GM18951 (cell line): ENCODE results near the gene MEDAG.

Experiments
- POLR2A ChIP-seq: IDR thresholded peaks from 4 replicates; pipeline ENCODE4 v1.6.1; 2011; ENCODE audit warnings: mild to moderate bottlenecking; ENCODE audit not compliant: insufficient read length, insufficient read depth; ENCODE audit errors: extremely low read depth
- in situ Hi-C: fragments of 300-500 bp; cut with MboI; formaldehyde crosslinking; loops from one replicate; pipeline ENCODE4 v1.12.0; 2022; ENCODE audit warnings: low sequenced_read_pairs, mixed read lengths, inconsistent platforms; ENCODE audit not compliant: unreplicated experiment

MEDAG gene

DNA sequence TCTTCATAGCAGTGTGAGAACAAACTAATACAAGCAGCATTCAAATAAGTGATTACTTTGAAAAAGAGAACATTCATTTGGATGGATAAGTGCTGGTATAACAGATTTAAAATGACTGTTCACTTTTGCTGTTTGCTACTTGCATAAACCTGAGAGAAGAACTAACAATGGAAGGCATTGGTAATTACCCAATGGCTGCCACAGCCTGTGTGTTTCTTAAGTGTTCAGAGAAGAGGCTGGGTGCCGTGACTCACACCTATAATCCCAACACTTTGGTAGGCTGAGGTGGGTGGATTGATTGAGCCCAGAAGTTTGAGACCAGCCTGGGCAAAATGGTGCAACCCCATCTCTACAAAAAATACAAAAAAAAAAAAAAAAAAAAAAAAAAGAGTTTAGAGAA, 21.5 kb downstream of the MEDAG start:
- in situ Hi-C loops, result no loop called here
- no peak for TF ChIP-seq POLR2A

DNA sequence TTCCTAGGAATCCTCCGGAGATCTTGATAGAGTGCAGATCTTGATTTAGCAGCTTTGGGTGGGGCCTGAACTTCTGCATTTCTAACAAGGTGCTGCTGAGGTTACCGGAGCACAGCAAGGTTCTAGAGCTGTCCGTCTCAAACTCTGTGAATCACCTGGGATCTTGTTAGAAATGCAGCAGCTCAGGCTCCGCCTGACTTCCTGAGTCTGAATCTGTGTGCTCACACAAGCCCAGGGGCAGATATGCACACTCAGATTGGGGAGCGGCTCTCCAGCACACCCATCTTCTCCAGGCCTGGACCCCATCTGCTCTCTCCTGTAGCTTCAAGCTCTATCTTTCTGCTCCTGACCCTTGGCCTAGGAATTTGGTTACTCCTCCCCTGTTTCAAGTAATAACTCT, 22.9 kb downstream of the MEDAG start:
- TF ChIP-seq POLR2A, result no peak
- in situ Hi-C loops, result no loop called here

DNA sequence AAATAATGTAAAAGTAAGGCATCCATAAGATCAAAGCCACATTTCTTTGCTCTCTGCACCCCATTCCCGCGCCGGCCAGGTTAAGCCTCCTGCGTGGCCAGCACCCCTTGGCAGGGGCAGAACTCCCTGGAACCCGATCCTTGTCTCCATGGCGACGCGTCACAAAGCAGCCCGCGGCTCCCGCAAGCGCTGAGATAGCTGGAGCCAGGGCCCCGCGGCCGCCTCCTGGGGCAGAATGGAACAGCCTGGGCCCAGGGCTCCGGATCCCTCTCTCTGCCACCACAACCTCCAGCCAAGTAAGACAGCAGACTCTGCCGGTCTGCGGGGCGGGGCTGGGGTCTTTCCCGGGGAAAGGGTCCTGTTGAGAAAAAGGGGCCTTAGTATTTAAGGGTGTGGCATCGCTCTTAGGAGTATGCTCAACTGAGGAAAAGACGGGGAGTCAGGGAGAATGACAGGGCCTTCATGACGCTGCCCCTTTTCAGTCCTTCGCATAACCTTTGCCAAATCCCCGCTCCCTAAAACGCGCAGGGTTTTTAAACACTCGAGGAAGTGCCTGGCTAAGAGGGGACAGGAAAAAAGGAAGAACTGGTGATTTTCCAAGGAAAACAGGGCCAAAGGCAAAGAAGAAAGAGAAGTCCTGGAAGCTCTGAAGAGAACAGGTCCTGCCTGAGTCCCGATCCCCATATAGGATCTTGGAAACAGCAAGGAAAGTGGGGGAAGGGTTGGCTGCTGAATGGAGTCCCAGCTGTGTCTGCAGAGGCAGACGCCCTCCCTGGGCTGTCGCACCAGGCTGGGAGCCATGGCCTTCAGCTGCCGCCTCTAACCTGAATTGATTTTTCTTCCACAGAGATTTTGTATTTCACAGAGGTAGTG, 26.6 kb downstream of the MEDAG start, which contains the start of gene TEX26:
Gene TEX26 (plus strand): TSS at position 176 of the 873 bp plus-strand sequence. CDS start 60 bp downstream, at position 236.
- in situ Hi-C loops, result no loop called here
- TF ChIP-seq POLR2A, result no peak

DNA sequence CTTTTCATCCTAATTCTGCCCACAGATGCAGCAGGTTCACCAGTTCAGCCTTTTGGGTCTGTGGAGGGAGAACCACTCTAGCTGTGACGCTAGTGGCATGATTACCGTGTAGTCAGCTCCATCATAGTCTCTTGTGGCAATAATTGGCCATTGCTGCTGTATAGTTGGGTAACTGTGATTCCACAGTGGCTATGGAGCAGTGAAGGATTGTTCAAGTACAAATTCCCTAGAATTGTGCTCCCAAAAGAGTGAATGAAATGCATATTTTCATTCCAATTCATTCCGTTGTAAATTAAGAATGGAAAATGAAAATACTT, 27.2 kb downstream of the MEDAG start:
- in situ Hi-C loops, result no loop called here
- TF ChIP-seq POLR2A, result no peak

DNA sequence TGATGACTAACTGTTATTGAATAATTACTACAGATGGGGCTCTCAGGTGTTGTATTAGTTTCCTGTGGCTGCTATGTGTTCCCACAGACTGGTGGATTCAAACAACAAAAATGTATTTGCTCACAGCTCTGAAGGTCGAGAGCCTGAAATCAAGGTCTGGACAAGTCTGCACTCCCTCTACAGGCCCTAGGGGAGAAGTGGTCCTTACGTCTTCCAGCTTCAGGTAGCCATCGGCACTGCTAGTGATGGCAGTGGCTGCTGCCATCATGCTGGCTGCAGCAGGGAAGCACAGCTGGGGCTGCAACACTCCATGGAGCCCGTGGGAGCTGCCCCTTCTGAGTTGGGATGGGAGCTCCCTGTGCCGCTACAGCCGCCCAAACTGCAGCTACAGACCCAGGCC, 28.3 kb downstream of the MEDAG start:
- in situ Hi-C loops, result no loop called here
- TF ChIP-seq POLR2A, result no peak

DNA sequence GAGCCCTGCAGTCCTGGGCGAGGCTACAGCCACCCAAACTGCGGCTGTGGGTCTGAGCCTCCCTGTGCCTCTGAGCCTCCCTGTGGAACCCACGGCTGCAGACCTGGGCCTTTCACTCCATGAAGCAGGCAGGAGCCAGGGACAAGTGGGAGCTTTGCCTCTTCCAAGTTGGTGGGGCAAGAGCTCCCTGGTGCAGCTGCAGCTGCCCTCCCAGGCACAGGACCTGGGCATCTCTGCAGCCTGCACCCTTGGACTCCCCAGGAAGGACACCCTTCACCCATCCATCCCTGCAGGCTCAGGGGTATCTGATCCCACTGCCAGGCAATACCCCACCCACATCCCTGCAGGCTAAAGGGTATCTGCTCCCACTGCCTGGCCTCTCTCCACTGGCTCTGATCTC, 28.7 kb downstream of the MEDAG start:
- in situ Hi-C loops, result no loop called here
- TF ChIP-seq POLR2A, result no peak

DNA sequence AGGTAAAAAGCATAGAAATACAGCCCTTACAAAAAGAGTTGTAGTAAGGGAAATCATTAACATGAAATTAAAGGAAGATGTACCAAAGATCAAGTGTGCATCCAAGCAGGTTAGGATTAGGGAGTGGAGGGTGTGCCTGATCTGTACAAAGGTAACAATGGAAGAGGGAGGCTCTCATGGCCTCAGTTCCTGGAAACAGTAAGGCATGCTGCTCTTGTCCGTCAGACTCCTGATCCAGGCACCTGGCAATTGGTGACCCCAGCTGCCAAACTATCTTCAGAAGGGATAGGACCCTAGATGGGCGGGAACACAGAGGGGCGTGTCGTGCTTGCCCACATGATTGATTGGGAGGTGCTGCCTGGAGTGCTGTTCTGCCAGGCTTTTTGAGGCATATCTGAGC, 30.9 kb downstream of the MEDAG start:
- in situ Hi-C loops, result no loop called here
- TF ChIP-seq POLR2A, result no peak

DNA sequence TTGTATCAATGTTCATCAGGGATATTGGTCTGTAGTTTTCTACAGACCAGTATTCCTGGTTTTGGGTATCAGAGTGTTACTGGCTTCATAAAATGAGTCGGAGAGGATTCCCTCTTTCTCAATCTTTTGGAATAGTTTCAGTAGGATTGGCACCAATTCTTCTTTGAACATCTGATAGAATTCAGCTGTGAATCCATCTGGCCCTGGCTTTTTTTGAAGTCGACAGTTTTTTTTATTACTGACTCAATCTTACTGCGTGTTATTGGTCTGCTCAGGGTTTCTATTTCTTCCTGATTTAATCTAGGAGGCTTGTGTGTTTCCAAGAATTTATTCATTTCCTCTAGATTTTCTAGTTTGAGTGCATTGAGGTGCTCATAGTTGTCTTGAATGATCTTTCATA, 37.8 kb downstream of the MEDAG start:
- in situ Hi-C loops, result no loop called here

DNA sequence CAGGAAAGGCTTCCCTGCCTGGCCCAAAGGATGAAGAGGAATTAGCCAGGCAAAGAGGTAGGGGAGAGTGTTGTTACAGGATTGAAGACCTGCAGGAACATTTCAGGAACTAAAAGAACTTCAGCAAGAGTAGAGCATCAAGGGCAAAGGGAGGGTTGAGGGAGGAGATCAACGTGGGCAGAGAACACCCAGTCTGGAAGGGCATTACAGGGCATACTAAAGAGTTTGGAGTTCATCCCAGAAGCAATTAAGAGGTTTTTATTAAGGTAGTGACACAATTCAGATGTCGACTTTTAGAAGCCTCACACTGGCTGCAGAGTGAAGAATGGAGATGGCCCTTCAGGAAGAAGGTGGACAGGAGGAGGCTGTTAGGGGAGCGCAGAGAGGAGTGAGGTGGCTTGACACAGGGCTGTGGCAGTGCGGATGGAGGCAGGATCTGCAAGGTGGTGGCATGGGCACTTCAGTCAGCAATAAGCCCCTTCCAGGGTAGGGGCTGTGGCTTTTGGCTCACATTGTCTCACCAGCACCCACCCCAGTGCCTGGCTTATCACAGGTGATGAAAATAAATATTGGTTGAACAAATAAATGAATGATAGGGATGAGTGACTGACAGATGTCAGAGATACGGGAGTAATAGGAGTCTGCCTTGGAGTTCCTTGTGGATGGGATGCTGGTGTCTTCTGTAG, 51.3 kb downstream of the MEDAG start:
- TF ChIP-seq POLR2A, result no peak
- in situ Hi-C loops, result no loop called here

More for the DNA sequence above, 37.8 kb downstream of the MEDAG start:
- TF ChIP-seq POLR2A, result no peak

DNA sequence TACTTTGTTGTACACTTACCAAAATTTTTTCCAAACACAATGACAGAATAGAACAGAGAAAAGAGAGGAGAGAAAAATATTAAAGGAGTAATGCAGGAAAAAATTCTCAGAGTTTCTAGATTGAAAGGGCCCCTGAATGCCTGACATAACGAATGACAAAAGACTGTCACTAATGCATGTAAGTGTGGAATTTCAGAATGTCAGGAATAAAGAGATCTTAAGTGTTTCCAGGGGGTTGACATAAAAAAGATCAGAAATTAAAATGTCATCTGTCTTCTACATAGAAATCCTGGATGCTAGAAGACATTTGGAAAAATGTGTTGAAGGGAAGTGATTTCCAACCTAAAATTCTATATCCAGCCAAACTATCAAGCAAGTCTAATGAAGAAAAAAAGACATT, 53.6 kb downstream of the MEDAG start:
- no peak for TF ChIP-seq POLR2A
- in situ Hi-C loops, result no loop called here

DNA sequence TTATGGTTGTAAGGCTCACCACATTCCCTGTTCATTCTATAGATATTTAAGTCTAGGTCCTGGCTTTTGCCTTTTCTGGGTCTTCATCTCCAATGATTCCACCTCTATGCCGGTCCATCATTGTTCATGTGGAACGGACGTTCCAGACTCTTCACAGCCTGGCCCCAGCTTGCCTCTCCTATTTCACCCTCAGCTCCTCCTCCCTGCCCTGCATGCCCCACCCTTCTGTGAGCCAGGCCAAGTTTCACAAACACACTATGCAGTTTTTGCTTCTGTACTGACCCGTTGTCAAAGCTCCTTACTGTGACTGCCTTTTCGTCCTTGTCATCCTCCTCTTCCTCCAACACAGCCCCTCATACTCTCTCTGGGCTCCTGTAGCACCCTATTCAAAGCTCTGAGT, 57.7 kb downstream of the MEDAG start:
- in situ Hi-C loops, result no loop called here

DNA sequence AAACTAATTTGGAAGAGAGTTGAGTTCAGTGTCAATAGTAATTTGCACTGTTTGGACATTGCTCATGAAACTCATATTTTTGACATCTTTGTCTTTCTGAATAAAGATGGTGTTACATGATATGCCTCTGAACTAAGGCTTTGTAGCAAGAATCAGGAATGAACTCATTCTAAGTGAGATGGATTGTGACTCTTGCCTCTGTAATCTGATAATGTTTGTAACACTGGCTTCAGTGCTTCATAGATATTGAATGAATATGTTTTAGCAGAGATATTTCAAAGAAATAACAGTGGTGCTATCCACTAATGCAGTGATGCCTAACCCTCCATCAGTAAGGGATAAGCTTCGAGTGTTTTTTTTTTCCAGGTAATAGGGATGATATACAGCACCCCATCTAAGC, 59.3 kb downstream of the MEDAG start:
- TF ChIP-seq POLR2A, result no peak
- in situ Hi-C loops, result no loop called here

More for the DNA sequence above, 57.7 kb downstream of the MEDAG start:
- no peak for TF ChIP-seq POLR2A

DNA sequence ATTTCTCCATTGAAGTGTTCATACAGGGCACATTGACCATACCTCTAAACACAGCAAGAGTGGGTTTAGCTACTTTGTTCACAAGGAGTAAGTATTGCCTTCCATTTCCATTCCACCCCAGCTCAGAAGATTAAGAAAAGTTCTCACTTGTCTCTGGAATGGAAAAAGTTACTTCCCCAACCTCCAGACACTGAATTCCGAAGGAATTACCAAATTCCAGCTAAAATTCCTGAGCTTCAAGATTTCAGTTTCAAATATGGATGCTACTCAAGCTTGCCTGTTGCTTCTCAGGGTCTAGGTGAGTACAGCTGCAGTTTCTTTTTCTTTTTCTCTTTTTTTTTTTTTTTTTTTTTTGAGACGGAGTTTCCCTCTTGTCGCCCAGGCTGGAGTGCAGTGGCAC, 60.0 kb downstream of the MEDAG start:
- in situ Hi-C loops, result no loop called here
- TF ChIP-seq POLR2A, result no peak

DNA sequence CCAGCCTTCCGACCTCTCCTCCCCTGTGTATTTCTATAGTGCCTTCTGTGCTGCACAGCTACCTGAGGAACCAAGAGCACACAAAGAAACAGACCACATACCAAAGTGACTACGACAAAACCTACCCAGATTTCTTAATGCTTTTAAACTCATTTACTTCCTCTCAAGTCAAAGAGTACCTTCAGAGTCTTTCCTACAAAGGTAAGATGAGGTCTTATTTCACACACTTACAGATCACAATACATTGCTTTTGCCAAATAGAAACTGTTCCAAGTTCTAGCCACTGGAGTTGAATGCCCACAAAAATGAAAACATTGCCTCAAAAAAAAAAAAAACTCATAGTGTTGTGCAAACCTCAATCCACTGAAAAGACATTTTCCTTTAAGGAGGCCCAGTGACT, 62.8 kb downstream of the MEDAG start:
- in situ Hi-C loops, result no loop called here

More for the DNA sequence above, 62.8 kb downstream of the MEDAG start:
- no peak for TF ChIP-seq POLR2A
